ENCODE measurements around the gene MRPL27. TPM values are rescaled to one million over a fixed set of nuclear protein-coding genes. Genes with fewer than 3 reads are reported as not detected.
"Not testable (repeated sequence)": the region's sequence is repeated elsewhere in the genome, so short reads cannot be mapped to it uniquely, and the experiment has no call there.

Gene MRPL27
- total RNA-seq: 10 to 100 TPM; 16.4 to 72.1 (median 45.8) TPM

- Histone ChIP-seq H3K27me3 (no peaks in the 10 kb centered on the region), H3K36me3 (no peaks in the 10 kb centered on the region), H3K27ac (peak within 1 kb of the TSS; percentile 90 to 96), H3K4me3 (peak within 1 kb of the TSS; percentile 65 to 98), H3K9me3 (no peaks in the 10 kb centered on the region), H3K4me1 (peaks cover 0 to 8% of the 10 kb centered on the region in 2 donors)
- intact Hi-C loops (cut with DNase I; ENCODE audit: low total_unique reads): no loop called here
- peak in 1 of 2 donors; percentile 66 for TF ChIP-seq POLR2A (IDR thresholded peaks at IDR 0.05)
- TF ChIP-seq CTCF (IDR thresholded peaks at IDR 0.05): peak in 2 of 4 experiments; percentile 14 to 26
- peak; percentile 78 to 79 for DNase-seq
Observed at GRCh38 chr17:50372758-50373556, at the start of gene MRPL27, which contains the start of gene EME1. TSS of gene MRPL27 (minus strand) at chr17:50373184. CDS start at chr17:50373170, 14 bp downstream. TSS of gene EME1 (plus strand) at chr17:50373229. CDS start at chr17:50375209, 1,980 bp downstream.

- intact Hi-C loops (cut with DNase I; ENCODE audit: low total_unique reads): no loop called here
- no peaks in the 10 kb centered on the region for H3K36me3 ChIP-seq
- H3K27ac ChIP-seq: no peak overlapping the region
- no peak for DNase-seq
- TF ChIP-seq CTCF (IDR thresholded peaks at IDR 0.05): no peak
- H3K27me3 ChIP-seq: no peaks in the 10 kb centered on the region
- H3K4me3 ChIP-seq: no peak overlapping the region
- H3K4me1 ChIP-seq: no peaks in the 10 kb centered on the region
- H3K9me3 ChIP-seq: no peaks in the 10 kb centered on the region
Observed at GRCh38 chr17:50422738-50423137, 49.8 kb upstream of the MRPL27 start.

- H3K27ac ChIP-seq: peak overlapping the region; percentile 49 to 76
Observed at GRCh38 chr17:50421308-50422051, 48.5 kb upstream of the MRPL27 start.

GRCh38 chr17:50420419-50421112 lies 47.6 kb upstream of the MRPL27 start:
- no peak overlapping the region for H3K4me3 ChIP-seq
- H3K27me3 ChIP-seq: no peaks in the 10 kb centered on the region
- H3K4me1 ChIP-seq: no peaks in the 10 kb centered on the region
- no peak for DNase-seq
- peak overlapping the region; percentile 49 to 76 for H3K27ac ChIP-seq
- H3K36me3 ChIP-seq: no peaks in the 10 kb centered on the region
- H3K9me3 ChIP-seq: no peaks in the 10 kb centered on the region
- TF ChIP-seq CTCF (IDR thresholded peaks at IDR 0.05): no peak
- TF ChIP-seq POLR2A (IDR thresholded peaks at IDR 0.05): no peak
- intact Hi-C loops (cut with DNase I; ENCODE audit: low total_unique reads): no loop called here

More at GRCh38 chr17:50421308-50422051, 48.5 kb upstream of the MRPL27 start:
- H3K9me3 ChIP-seq: no peaks in the 10 kb centered on the region
- H3K4me3 ChIP-seq: peak overlapping the region in 1 of 2 donors; percentile 22
- H3K36me3 ChIP-seq: no peaks in the 10 kb centered on the region
- intact Hi-C loops (cut with DNase I; ENCODE audit: low total_unique reads): no loop called here
- no peaks in the 10 kb centered on the region for H3K4me1 ChIP-seq
- no peak for DNase-seq
- no peak for TF ChIP-seq CTCF (IDR thresholded peaks at IDR 0.05)
- TF ChIP-seq POLR2A (IDR thresholded peaks at IDR 0.05): no peak
- H3K27me3 ChIP-seq: no peaks in the 10 kb centered on the region

- H3K27me3 ChIP-seq; H3K9me3 ChIP-seq; H3K4me3 ChIP-seq; intact Hi-C loops (cut with DNase I; ENCODE audit: low total_unique reads); H3K4me1 ChIP-seq; H3K36me3 ChIP-seq; H3K27ac ChIP-seq; DNase-seq: not testable (repeated sequence)
Observed at GRCh38 chr17:50419577-50419976, 46.6 kb upstream of the MRPL27 start.
